HepG2 (cell line): ENCODE measurements around the gene RAB3A. TPM values are rescaled to one million over a fixed set of nuclear protein-coding genes. Genes with fewer than 3 reads are reported as not detected.

Experiments
- AHR ChIP-seq: IDR thresholded peaks from 2 replicates; pipeline ENCODE4 v1.6.1; 2018; ENCODE audit warnings: missing genetic modification reagents, missing compliant biosample characterization
- ATF7-NPFF ChIP-seq: sonication (generic); formaldehyde crosslinking; IDR thresholded peaks from 2 replicates; pipeline ENCODE4 v1.8.1; 2023; ENCODE audit warnings: mild to moderate bottlenecking, low read depth, missing genetic modification reagents, moderate library complexity
- DMTF1 ChIP-seq: sonication (generic); formaldehyde crosslinking; IDR thresholded peaks from 2 replicates; pipeline ENCODE4 v1.4.0; 2020; ENCODE audit warnings: mild to moderate bottlenecking, missing genetic modification reagents
- ELF4 ChIP-seq: sonication (generic); formaldehyde crosslinking; IDR thresholded peaks from 2 replicates; pipeline ENCODE4 v1.5.0; 2020; ENCODE audit warnings: missing genetic modification reagents, mild to moderate bottlenecking, moderate library complexity, borderline replicate concordance
- FOXK2 ChIP-seq: fragments of 450-650 bp; IDR thresholded peaks from 2 replicates; pipeline ENCODE4 v1.6.1; 2016
- HMG20B ChIP-seq: conservative IDR thresholded peaks from 2 replicates; pipeline ENCODE4 v1.6.1; 2016; ENCODE audit warnings: missing genetic modification reagents, missing compliant biosample characterization
- KDM2A ChIP-seq: sonication (generic); formaldehyde crosslinking; IDR thresholded peaks from 2 replicates; pipeline ENCODE4 v1.4.0; 2020; ENCODE audit warnings: low read depth, missing genetic modification reagents, borderline replicate concordance
- KMT2B ChIP-seq: IDR thresholded peaks from 2 replicates; pipeline ENCODE4 v1.6.1; 2016; ENCODE audit warnings: missing genetic modification reagents, missing compliant biosample characterization
- MED1 ChIP-seq: sonication (generic); formaldehyde crosslinking; IDR thresholded peaks from 2 replicates; pipeline ENCODE4 v1.4.0; 2020; ENCODE audit warnings: missing genetic modification reagents
- MEIS2 ChIP-seq: sonication (generic); formaldehyde crosslinking; IDR thresholded peaks from 2 replicates; pipeline ENCODE4 v1.9.0; 2021; ENCODE audit warnings: mild to moderate bottlenecking, missing genetic modification reagents
- PRDM15 ChIP-seq: sonication (generic); formaldehyde crosslinking; IDR thresholded peaks from 2 replicates; pipeline ENCODE4 v1.4.0; 2020; ENCODE audit warnings: missing genetic modification reagents
- SIX4 ChIP-seq: sonication (generic); formaldehyde crosslinking; IDR thresholded peaks from 2 replicates; pipeline ENCODE4 v1.4.0; 2020; ENCODE audit warnings: missing genetic modification reagents
- STAT5B ChIP-seq: sonication (generic); formaldehyde crosslinking; IDR thresholded peaks from 2 replicates; pipeline ENCODE4 v1.4.0; 2020; ENCODE audit warnings: missing genetic modification reagents
- TOE1 ChIP-seq: sonication (generic); formaldehyde crosslinking; IDR thresholded peaks from 2 replicates; pipeline ENCODE4 v1.4.0; 2020; ENCODE audit warnings: mild to moderate bottlenecking, missing genetic modification reagents
- ZC3H4 ChIP-seq: sonication (generic); formaldehyde crosslinking; IDR thresholded peaks from 2 replicates; pipeline ENCODE4 v1.4.0; 2020; ENCODE audit warnings: missing genetic modification reagents, borderline replicate concordance
- ZKSCAN1 ChIP-seq: fragments of 150-350 bp; IDR thresholded peaks from 2 replicates; pipeline ENCODE4 v1.6.1; 2014; ENCODE audit warnings: low read length
- ZNF12 ChIP-seq: sonication (generic); formaldehyde crosslinking; IDR thresholded peaks from 2 replicates; pipeline ENCODE4 v1.5.0; 2020; ENCODE audit warnings: missing genetic modification reagents
- ZNF484 ChIP-seq: sonication (generic); formaldehyde crosslinking; IDR thresholded peaks from 2 replicates; pipeline ENCODE4 v1.5.1; 2020; ENCODE audit warnings: mild to moderate bottlenecking, low read depth, missing genetic modification reagents, borderline replicate concordance
- ZNF629 ChIP-seq: sonication (generic); formaldehyde crosslinking; conservative IDR thresholded peaks from 2 replicates; pipeline ENCODE4 v1.5.0; 2020; ENCODE audit warnings: missing genetic modification reagents
- ZNF660 ChIP-seq: sonication (generic); formaldehyde crosslinking; IDR thresholded peaks from 2 replicates; pipeline ENCODE4 v1.5.1; 2020; ENCODE audit warnings: mild to moderate bottlenecking, low read depth, missing genetic modification reagents, borderline replicate concordance
- ZNF709 ChIP-seq: sonication (generic); formaldehyde crosslinking; IDR thresholded peaks from 2 replicates; pipeline ENCODE4 v1.5.0; 2020; ENCODE audit warnings: mild to moderate bottlenecking, missing genetic modification reagents
- ZNF724P ChIP-seq: sonication (generic); formaldehyde crosslinking; IDR thresholded peaks from 2 replicates; pipeline ENCODE4 v1.8.0; 2022; ENCODE audit warnings: missing genetic modification reagents, borderline replicate concordance
- polyA plus RNA-seq, 8 experiments: library from polyadenylated mRNA; depleted of rRNA in 3 of 8; stranded (reverse) in 7 of 8; unstranded in 1 of 8; fragments of >200 nt; fragmentation: Illumina TruSeq in 4 of 8; extraction: Trizol in 4 of 8; gene quantifications; 2 replicates each; pipeline versions ENCODE4 v1.2.1 to v1.2.3, GENCODE V29; 2011 to 2016; ENCODE audit warnings: low read depth in 4 of 8, missing spikeins in 1 of 8, mixed read lengths in 1 of 8; ENCODE audit not compliant: insufficient read depth in 1 of 8
- total RNA-seq, 5 experiments: library from RNA; depleted of rRNA; stranded (reverse); fragments of >200 nt; fragmentation: Illumina TruSeq; extraction: Trizol; gene quantifications; 2 replicates each; pipeline ENCODE4 v1.2.3, GENCODE V29; 2016; ENCODE audit warnings: low read depth in 1 of 5
- TF ChIP-seq, protein P1 (sequence below): sonication (generic); formaldehyde crosslinking; IDR thresholded peaks from 2 replicates; pipeline ENCODE4 v1.8.0; 2022; ENCODE audit warnings: mild to moderate bottlenecking, missing genetic modification reagents, borderline replicate concordance
- TF ChIP-seq, protein P2 (sequence below): IDR thresholded peaks from 2 replicates; pipeline ENCODE4 v1.6.1; 2016; ENCODE audit warnings: missing genetic modification reagents, missing compliant biosample characterization

RAB3A gene
- total and polyA plus RNA-seq, 2 of the 13 experiments (the other 11 are each of a cell fraction or from before 2014, with no cell fraction given) = 0.58 to 0.98 TPM

GRCh38 chr19:18233224-18233825 lies 29.5 kb upstream of the RAB3A start (continued):
- TF ChIP-seq, protein P1, sequence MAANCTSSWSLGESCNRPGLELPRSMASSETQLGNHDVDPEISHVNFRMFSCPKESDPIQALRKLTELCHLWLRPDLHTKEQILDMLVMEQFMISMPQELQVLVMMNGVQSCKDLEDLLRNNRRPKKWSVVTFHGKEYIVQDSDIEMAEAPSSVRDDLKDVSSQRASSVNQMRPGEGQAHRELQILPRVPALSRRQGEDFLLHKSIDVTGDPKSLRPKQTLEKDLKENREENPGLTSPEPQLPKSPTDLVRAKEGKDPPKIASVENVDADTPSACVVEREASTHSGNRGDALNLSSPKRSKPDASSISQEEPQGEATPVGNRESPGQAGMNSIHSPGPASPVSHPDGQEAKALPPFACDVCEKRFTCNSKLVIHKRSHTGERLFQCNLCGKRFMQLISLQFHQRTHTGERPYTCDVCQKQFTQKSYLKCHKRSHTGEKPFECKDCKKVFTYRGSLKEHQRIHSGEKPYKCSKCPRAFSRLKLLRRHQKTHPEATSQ (CRISPR knock-in tag) = no peak
- TF ChIP-seq PRDM15 (CRISPR knock-in tag) = peak; percentile 46; the same call in 1 of the 2 replicates
- no peak for TF ChIP-seq SIX4 (CRISPR knock-in tag)
- TF ChIP-seq ZNF484 (CRISPR knock-in tag) = no peak
- TF ChIP-seq, protein P2, sequence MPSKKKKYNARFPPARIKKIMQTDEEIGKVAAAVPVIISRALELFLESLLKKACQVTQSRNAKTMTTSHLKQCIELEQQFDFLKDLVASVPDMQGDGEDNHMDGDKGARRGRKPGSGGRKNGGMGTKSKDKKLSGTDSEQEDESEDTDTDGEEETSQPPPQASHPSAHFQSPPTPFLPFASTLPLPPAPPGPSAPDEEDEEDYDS (CRISPR knock-in tag) = peak; percentile 54; the same call in 1 of the 2 replicates
- no peak for TF ChIP-seq ZNF724P (CRISPR knock-in tag)
- no peak for TF ChIP-seq ZNF660
- peak; percentile 95 for TF ChIP-seq STAT5B (CRISPR knock-in tag)
- peak; percentile 83; the same call in 1 of the 2 replicates for TF ChIP-seq KDM2A
- no peak; the same call in 1 of the 2 replicates for TF ChIP-seq ATF7-NPFF
- no peak for TF ChIP-seq DMTF1 (CRISPR knock-in tag)
- TF ChIP-seq KMT2B (CRISPR knock-in tag) = peak; percentile 86
- peak; percentile 84; the same call in 1 of the 2 replicates for TF ChIP-seq AHR (CRISPR knock-in tag)
- TF ChIP-seq MEIS2 (CRISPR knock-in tag) = peak; percentile 95
- no peak for TF ChIP-seq ZKSCAN1
- TF ChIP-seq ZNF709 (CRISPR knock-in tag) = peak; percentile 80; the same call in 1 of the 2 replicates
- TF ChIP-seq ELF4 (CRISPR knock-in tag) = no peak
- no peak for TF ChIP-seq ZC3H4
- TF ChIP-seq HMG20B = peak; percentile 42; the same call in 1 of the 2 replicates
- no peak for TF ChIP-seq FOXK2
- 0 out of 2 replicates have a peak, but pooled peaks have one; percentile 69 for TF ChIP-seq ZNF12 (CRISPR knock-in tag)
- TF ChIP-seq TOE1 (CRISPR knock-in tag) = no peak
- TF ChIP-seq ZNF629 (CRISPR knock-in tag) = 0 out of 2 replicates have a peak, but pooled peaks have one; percentile 13
- peak; percentile 71 for TF ChIP-seq MED1 (CRISPR knock-in tag)
